Loucy (cell line): Measurements from ENCODE around the gene XCL2.

Experiments
- H2AFZ ChIP-seq: fragments of 200-600 bp; sonication (generic); 2 replicates; pipeline ENCODE4 v1.6.0; 2016; ENCODE audit warnings: antibody characterized with exemption, mild to moderate bottlenecking, low read length, moderate library complexity
- H3F3A ChIP-seq: fragments of 200-600 bp; 2 replicates; pipeline ENCODE4 v1.6.0; 2016; ENCODE audit warnings: antibody characterized with exemption, low read depth, mild to moderate bottlenecking
- H3K27me3 ChIP-seq: fragments of 200-600 bp; sonication (generic); 2 replicates; pipeline ENCODE4 v1.6.1; 2014; ENCODE audit warnings: low read length, mild to moderate bottlenecking; ENCODE audit not compliant: insufficient read depth, poor library complexity, severe bottlenecking
- H3K36me3 ChIP-seq: fragments of 200-600 bp; sonication (generic); 2 replicates; pipeline ENCODE4 v1.6.1; 2016; ENCODE audit warnings: low read length; ENCODE audit not compliant: insufficient read depth
- H3K4me1 ChIP-seq: fragments of 200-600 bp; sonication (generic); 2 replicates; pipeline ENCODE4 v1.5.1; 2014; ENCODE audit warnings: low read length, mild to moderate bottlenecking; ENCODE audit not compliant: insufficient read depth, poor library complexity, severe bottlenecking
- H3K4me2 ChIP-seq: fragments of 200-600 bp; sonication (generic); 2 replicates; pipeline ENCODE4 v1.6.0; 2014; ENCODE audit warnings: antibody characterized with exemption, low read length, low read depth, mild to moderate bottlenecking; ENCODE audit not compliant: poor library complexity, severe bottlenecking
- H3K4me3 ChIP-seq: fragments of 200-600 bp; sonication (generic); 2 replicates; pipeline ENCODE4 v1.5.1; 2014; ENCODE audit warnings: low read length, mild to moderate bottlenecking, mixed read lengths; ENCODE audit not compliant: poor library complexity, severe bottlenecking
- H3K79me2 ChIP-seq: fragments of 200-600 bp; sonication (generic); 2 replicates; pipeline ENCODE4 v1.6.1; 2014; ENCODE audit warnings: low read length; ENCODE audit not compliant: insufficient read depth
- H3K9ac ChIP-seq: fragments of 200-600 bp; sonication (generic); 2 replicates; pipeline ENCODE4 v1.6.0; 2014; ENCODE audit warnings: mild to moderate bottlenecking, low read depth, low read length, moderate library complexity; ENCODE audit not compliant: poor library complexity, severe bottlenecking
- H3K9me2 ChIP-seq: fragments of 200-600 bp; sonication (generic); replicated peaks from 2 replicates; pipeline ENCODE4 v1.6.1; 2016; ENCODE audit warnings: low read depth, low read length, mixed read lengths
- H3K9me3 ChIP-seq: fragments of 200-600 bp; sonication (generic); 2 replicates; pipeline ENCODE4 v1.6.1; 2014; ENCODE audit warnings: mild to moderate bottlenecking, antibody characterized with exemption, low read length, low read depth; ENCODE audit not compliant: insufficient read depth
- H4K20me1 ChIP-seq: fragments of 200-600 bp; sonication (generic); 2 replicates; pipeline ENCODE4 v1.6.0; 2014; ENCODE audit warnings: antibody characterized with exemption, low read length, mild to moderate bottlenecking; ENCODE audit not compliant: insufficient read depth, poor library complexity, severe bottlenecking
- EZH2phosphoT487 ChIP-seq: fragments of 200-600 bp; IDR thresholded peaks from 2 replicates; pipeline ENCODE4 v1.6.1; 2018; ENCODE audit warnings: antibody characterized with exemption, mild to moderate bottlenecking, moderate library complexity, borderline replicate concordance
- TF ChIP-seq, protein P1 (sequence below): fragments of 200-600 bp; sonication (generic); conservative IDR thresholded peaks from 2 replicates; pipeline ENCODE4 v1.5.1; 2014; ENCODE audit warnings: mild to moderate bottlenecking, antibody characterized with exemption, low read length

The XCL2 gene

GRCh38 chr1:168568346-168568745 lies 24.5 kb upstream of the XCL2 start:
- TF ChIP-seq, protein P1, sequence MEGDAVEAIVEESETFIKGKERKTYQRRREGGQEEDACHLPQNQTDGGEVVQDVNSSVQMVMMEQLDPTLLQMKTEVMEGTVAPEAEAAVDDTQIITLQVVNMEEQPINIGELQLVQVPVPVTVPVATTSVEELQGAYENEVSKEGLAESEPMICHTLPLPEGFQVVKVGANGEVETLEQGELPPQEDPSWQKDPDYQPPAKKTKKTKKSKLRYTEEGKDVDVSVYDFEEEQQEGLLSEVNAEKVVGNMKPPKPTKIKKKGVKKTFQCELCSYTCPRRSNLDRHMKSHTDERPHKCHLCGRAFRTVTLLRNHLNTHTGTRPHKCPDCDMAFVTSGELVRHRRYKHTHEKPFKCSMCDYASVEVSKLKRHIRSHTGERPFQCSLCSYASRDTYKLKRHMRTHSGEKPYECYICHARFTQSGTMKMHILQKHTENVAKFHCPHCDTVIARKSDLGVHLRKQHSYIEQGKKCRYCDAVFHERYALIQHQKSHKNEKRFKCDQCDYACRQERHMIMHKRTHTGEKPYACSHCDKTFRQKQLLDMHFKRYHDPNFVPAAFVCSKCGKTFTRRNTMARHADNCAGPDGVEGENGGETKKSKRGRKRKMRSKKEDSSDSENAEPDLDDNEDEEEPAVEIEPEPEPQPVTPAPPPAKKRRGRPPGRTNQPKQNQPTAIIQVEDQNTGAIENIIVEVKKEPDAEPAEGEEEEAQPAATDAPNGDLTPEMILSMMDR, result no peak
- TF ChIP-seq EZH2phosphoT487, result no peak
- H3K4me2 ChIP-seq, result no peak overlapping the region
- H3K4me1 ChIP-seq, result peaks cover 22% of the 10 kb centered on the region
- H3K4me3 ChIP-seq, result no peak overlapping the region
- no peak overlapping the region for H3K9ac ChIP-seq
- no peaks in the 10 kb centered on the region for H4K20me1 ChIP-seq
- no peaks in the 10 kb centered on the region for H3K27me3 ChIP-seq
- no peaks in the 10 kb centered on the region for H3K9me3 ChIP-seq
- no peaks in the 10 kb centered on the region for H3F3A ChIP-seq
- no peak overlapping the region for H2AFZ ChIP-seq
- no peaks in the 10 kb centered on the region for H3K36me3 ChIP-seq
- no peaks in the 10 kb centered on the region for H3K9me2 ChIP-seq
- H3K79me2 ChIP-seq, result no peaks in the 10 kb centered on the region

DNA sequence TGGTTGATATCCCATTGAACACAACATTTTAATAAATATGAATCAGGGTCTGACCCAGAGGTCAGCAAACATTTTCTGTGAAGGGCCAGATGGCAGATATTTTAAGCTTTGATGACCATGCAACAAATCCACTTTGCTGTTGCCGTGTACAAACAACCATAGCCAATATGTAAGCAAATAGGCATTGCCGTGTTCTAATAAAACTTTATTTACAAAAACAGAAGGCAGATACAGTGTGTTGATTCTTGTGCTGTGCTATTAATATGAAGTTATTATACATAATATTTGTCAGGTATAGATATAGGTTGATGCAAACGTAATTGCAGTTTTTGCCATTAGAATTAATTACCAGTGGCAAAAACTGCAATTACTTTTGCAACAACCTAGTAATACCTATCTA lies 23.8 kb upstream of the XCL2 start:
- TF ChIP-seq, protein P1, result no peak
- no peak for TF ChIP-seq EZH2phosphoT487
- H4K20me1 ChIP-seq, result no peaks in the 10 kb centered on the region
- no peak overlapping the region for H3K4me3 ChIP-seq
- no peaks in the 10 kb centered on the region for H3K9me2 ChIP-seq
- no peaks in the 10 kb centered on the region for H3F3A ChIP-seq
- no peak overlapping the region for H3K9ac ChIP-seq
- H3K36me3 ChIP-seq, result no peaks in the 10 kb centered on the region
- H3K27me3 ChIP-seq, result no peaks in the 10 kb centered on the region
- no peaks in the 10 kb centered on the region for H3K9me3 ChIP-seq
- peaks cover 22% of the 10 kb centered on the region for H3K4me1 ChIP-seq
- H2AFZ ChIP-seq, result no peak overlapping the region
- H3K79me2 ChIP-seq, result no peaks in the 10 kb centered on the region
- H3K4me2 ChIP-seq, result no peak overlapping the region

DNA sequence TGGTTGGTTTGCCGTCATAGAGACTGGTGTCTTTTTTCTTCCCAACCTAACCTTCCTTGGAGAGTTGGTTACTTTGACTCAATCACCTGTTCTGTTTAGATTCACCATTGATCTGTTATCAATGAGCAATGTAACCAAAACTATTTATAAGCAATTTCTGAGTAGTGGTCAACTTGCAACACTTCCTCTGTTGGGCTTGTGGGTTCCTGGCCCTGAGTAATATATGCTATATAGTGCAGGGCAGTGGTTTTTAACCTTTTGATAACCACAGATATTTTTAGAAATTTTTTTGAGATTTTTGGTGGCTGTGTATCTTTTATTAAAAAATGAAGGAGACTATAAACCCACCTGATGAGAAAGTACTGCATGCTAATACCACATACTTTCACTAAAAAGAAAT lies 23.2 kb upstream of the XCL2 start:
- Histone ChIP-seq H3F3A (no peaks in the 10 kb centered on the region), H3K4me2 (no peak overlapping the region), H4K20me1 (no peaks in the 10 kb centered on the region), H3K36me3 (no peaks in the 10 kb centered on the region), H3K4me1 (peaks cover 22% of the 10 kb centered on the region), H3K9me3 (no peaks in the 10 kb centered on the region), H3K4me3 (no peak overlapping the region), H2AFZ (no peak overlapping the region), H3K79me2 (no peaks in the 10 kb centered on the region), H3K27me3 (no peaks in the 10 kb centered on the region), H3K9me2 (no peaks in the 10 kb centered on the region), H3K9ac (no peak overlapping the region)
- no peak for TF ChIP-seq EZH2phosphoT487
- TF ChIP-seq, protein P1, result no peak
